ENCODE measurements around the gene SLC38A8.

The SLC38A8 gene

GRCh38 chr16:84067640-84068039, 25.0 kb upstream of the SLC38A8 start:
- Histone ChIP-seq H3K36me3 (ENCODE audit: insufficient read depth, low read length) (peaks cover 55% of the 10 kb centered on the region), H3K9me3 (replicated peaks; ENCODE audit: low read length) (no peaks in the 10 kb centered on the region), H3K27me3 (ENCODE audit: control insufficient read depth, insufficient read depth, low read length) (no peaks in the 10 kb centered on the region), H3K4me2 (ENCODE audit: low read length) (no peak overlapping the region), H3K4me1 (ENCODE audit: control insufficient read depth, insufficient read depth, low read length) (peaks cover 4% of the 10 kb centered on the region), H3K4me3 (ENCODE audit: low read length) (no peak overlapping the region), H3K9ac (ENCODE audit: low read depth, low read length) (no peak overlapping the region)

- H3K4me3 ChIP-seq (ENCODE audit: low read length): no peak overlapping the region
- peaks cover 4% of the 10 kb centered on the region for H3K4me1 ChIP-seq (ENCODE audit: control insufficient read depth, insufficient read depth, low read length)
- H3K27me3 ChIP-seq (ENCODE audit: control insufficient read depth, insufficient read depth, low read length): no peaks in the 10 kb centered on the region
- no peaks in the 10 kb centered on the region for H3K9me3 ChIP-seq (replicated peaks; ENCODE audit: low read length)
- H3K4me2 ChIP-seq (ENCODE audit: low read length): no peak overlapping the region
- peaks cover 67% of the 10 kb centered on the region for H3K36me3 ChIP-seq (ENCODE audit: insufficient read depth, low read length)
- H3K9ac ChIP-seq (ENCODE audit: low read depth, low read length): no peak overlapping the region
Observed at GRCh38 chr16:84065536-84066132, 23.0 kb upstream of the SLC38A8 start.

DNA sequence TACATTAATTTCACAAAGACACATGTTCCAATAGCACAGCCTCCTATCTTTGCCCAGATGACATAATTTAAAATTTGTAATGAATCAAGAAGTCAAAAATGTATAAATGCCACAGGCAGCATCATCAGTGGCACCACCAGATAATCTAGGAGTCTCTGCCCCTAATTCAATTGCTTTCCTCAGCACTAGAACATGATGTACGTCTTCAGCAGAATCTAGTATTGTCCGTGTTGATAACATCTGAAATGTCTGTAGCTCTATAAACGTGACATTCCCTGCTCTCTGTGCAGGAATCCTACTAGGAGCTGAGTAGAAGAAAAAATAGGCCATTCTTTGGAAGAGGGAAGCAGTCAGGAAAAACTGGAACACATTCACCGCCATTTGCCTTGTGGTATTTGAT, 21.4 kb upstream of the SLC38A8 start:
- Histone ChIP-seq H3K27me3 (ENCODE audit: control insufficient read depth, insufficient read depth, low read length) (no peaks in the 10 kb centered on the region), H3K4me3 (ENCODE audit: low read length) (no peak overlapping the region), H3K4me2 (ENCODE audit: low read length) (no peak overlapping the region), H3K9ac (ENCODE audit: low read depth, low read length) (no peak overlapping the region), H3K9me3 (replicated peaks; ENCODE audit: low read length) (no peaks in the 10 kb centered on the region), H3K4me1 (ENCODE audit: control insufficient read depth, insufficient read depth, low read length) (peaks cover 4% of the 10 kb centered on the region), H3K36me3 (ENCODE audit: insufficient read depth, low read length) (peaks cover 65% of the 10 kb centered on the region)

GRCh38 chr16:84062734-84063640, 20.4 kb upstream of the SLC38A8 start:
- H3K4me1 ChIP-seq (ENCODE audit: control insufficient read depth, insufficient read depth, low read length): peaks cover 4% of the 10 kb centered on the region
- H3K27me3 ChIP-seq (ENCODE audit: control insufficient read depth, insufficient read depth, low read length): no peaks in the 10 kb centered on the region
- no peak overlapping the region for H3K4me3 ChIP-seq (ENCODE audit: low read length)
- no peak overlapping the region for H3K9ac ChIP-seq (ENCODE audit: low read depth, low read length)
- H3K4me2 ChIP-seq (ENCODE audit: low read length): no peak overlapping the region
- H3K9me3 ChIP-seq (replicated peaks; ENCODE audit: low read length): no peaks in the 10 kb centered on the region
- peaks cover 63% of the 10 kb centered on the region for H3K36me3 ChIP-seq (ENCODE audit: insufficient read depth, low read length)

DNA sequence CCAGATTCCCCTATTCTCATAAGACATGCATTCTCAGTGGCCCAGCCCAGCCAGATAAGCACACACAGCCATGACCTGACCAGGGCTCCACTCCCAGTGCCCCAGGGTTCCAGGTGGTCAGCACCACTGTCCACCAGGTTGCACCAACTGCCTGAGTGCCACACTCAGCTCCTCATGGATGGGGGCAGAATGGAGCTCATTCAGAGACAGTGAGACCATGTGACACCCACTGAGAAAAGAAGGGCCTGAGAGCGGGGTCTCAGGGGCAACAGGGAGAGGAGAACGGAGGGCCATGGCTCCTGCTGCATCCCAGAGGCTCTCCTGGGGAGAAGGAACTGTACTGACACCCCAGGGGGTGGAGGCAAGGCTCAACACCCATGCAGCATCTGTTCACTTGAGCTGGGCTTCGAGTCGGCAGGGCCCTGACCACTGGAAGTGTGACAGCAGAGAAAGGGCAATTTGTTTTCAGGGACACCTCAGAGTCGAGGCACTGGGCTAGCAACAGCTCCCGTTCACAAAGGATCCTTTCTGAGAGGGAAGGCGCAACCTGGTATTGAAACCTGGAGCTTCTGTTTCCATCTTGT, 18.7 kb upstream of the SLC38A8 start:
- peaks cover 4% of the 10 kb centered on the region for H3K4me1 ChIP-seq (ENCODE audit: control insufficient read depth, insufficient read depth, low read length)
- no peak overlapping the region for H3K9ac ChIP-seq (ENCODE audit: low read depth, low read length)
- no peaks in the 10 kb centered on the region for H3K27me3 ChIP-seq (ENCODE audit: control insufficient read depth, insufficient read depth, low read length)
- H3K36me3 ChIP-seq (ENCODE audit: insufficient read depth, low read length): peaks cover 67% of the 10 kb centered on the region
- no peak overlapping the region for H3K4me3 ChIP-seq (ENCODE audit: low read length)
- no peaks in the 10 kb centered on the region for H3K9me3 ChIP-seq (replicated peaks; ENCODE audit: low read length)
- no peak overlapping the region for H3K4me2 ChIP-seq (ENCODE audit: low read length)

DNA sequence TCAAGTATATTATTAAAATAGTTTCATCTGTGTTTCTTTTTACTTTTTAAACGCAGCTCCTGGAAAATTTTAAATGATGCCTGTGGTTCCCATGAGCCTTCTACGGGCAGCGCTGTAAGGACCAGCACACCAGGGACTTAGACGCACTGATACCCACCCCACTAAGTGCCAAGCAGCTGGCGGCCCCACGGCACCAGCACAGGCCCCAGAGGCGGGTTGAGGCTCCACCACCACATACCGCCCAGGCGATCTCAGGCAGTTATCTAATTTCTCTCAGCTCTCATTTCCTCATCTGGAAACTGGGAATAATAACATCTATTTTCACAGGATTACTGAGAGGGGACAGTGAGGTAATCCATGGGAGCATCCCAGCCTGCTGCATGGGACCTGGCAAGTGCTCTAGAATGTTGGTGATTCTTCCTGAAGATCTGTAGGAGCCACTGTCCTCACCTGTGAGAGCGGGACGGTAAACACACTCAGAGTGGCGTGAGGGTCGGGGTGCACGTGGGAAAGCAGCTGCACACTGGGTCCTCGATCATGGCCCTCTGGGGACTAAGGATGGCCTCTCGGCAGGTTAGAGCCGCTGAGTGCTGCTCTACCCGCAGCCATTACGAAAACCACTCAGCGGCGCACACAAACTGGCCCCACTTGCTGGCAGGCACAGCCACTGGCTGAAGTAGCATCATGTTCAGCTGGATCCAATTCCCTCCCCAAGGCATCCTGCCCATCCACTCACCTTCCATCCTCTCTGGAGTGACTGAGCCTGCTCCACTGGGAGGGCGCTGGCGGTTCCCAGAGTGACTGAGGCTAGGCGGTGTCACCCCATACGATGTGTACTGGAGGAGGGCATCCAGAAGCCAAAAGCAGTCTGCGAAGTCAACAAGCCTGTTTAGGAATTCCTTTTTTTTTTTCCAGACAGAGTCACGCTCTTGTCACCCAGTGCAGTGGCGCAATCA, 17.6 kb upstream of the SLC38A8 start:
- no peak overlapping the region for H3K9ac ChIP-seq (ENCODE audit: low read depth, low read length)
- peaks cover 74% of the 10 kb centered on the region for H3K36me3 ChIP-seq (ENCODE audit: insufficient read depth, low read length)
- peaks cover 4% of the 10 kb centered on the region for H3K4me1 ChIP-seq (ENCODE audit: control insufficient read depth, insufficient read depth, low read length)
- no peaks in the 10 kb centered on the region for H3K27me3 ChIP-seq (ENCODE audit: control insufficient read depth, insufficient read depth, low read length)
- no peak overlapping the region for H3K4me3 ChIP-seq (ENCODE audit: low read length)
- no peaks in the 10 kb centered on the region for H3K9me3 ChIP-seq (replicated peaks; ENCODE audit: low read length)
- H3K4me2 ChIP-seq (ENCODE audit: low read length): no peak overlapping the region

DNA sequence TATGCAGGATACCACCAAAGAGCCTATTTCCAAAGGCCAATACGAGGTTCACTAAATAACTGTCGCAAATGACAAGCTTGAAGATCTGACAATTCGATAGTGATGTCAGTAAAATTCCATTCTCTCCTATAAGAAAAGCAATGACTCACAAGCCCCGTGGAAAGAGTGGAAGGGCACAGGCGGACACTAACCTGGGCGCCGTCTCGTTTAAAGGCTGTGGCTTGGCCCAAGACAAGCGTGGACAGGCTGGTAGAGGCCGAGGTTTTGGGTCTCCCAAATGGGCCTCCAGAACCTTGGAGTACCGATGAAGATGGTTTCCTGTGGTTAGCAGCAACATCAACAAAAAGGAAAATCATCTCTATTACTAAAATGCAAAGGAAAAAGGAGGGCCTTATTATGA, 16.5 kb upstream of the SLC38A8 start:
- no peak overlapping the region for H3K4me3 ChIP-seq (ENCODE audit: low read length)
- no peaks in the 10 kb centered on the region for H3K9me3 ChIP-seq (replicated peaks; ENCODE audit: low read length)
- H3K27me3 ChIP-seq (ENCODE audit: control insufficient read depth, insufficient read depth, low read length): no peaks in the 10 kb centered on the region
- no peak overlapping the region for H3K9ac ChIP-seq (ENCODE audit: low read depth, low read length)
- peaks cover 4% of the 10 kb centered on the region for H3K4me1 ChIP-seq (ENCODE audit: control insufficient read depth, insufficient read depth, low read length)
- H3K4me2 ChIP-seq (ENCODE audit: low read length): no peak overlapping the region
- H3K36me3 ChIP-seq (ENCODE audit: insufficient read depth, low read length): peaks cover 84% of the 10 kb centered on the region

DNA sequence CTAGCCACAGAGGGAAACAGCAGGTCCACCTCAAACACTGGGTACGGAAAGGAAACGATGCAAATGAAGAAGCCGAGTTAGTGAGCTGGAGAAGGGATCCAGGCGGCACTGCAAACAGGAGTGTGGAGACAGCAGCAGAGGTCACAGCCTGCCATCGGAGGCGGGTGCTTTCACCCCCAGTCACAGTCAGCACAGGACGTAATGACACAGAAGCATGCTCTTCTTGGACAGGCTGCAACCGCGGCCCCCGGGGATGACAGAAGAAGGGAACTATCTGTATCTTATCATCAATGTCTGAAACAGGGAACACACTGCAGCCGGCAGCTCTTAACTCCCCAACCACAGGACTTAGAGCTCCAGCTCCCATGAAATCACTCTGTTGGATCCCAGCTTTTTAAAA, 16.1 kb upstream of the SLC38A8 start:
- peaks cover 82% of the 10 kb centered on the region for H3K36me3 ChIP-seq (ENCODE audit: insufficient read depth, low read length)
- no peaks in the 10 kb centered on the region for H3K27me3 ChIP-seq (ENCODE audit: control insufficient read depth, insufficient read depth, low read length)
- no peak overlapping the region for H3K4me3 ChIP-seq (ENCODE audit: low read length)
- H3K9ac ChIP-seq (ENCODE audit: low read depth, low read length): no peak overlapping the region
- H3K4me1 ChIP-seq (ENCODE audit: control insufficient read depth, insufficient read depth, low read length): peaks cover 4% of the 10 kb centered on the region
- no peaks in the 10 kb centered on the region for H3K9me3 ChIP-seq (replicated peaks; ENCODE audit: low read length)
- no peak overlapping the region for H3K4me2 ChIP-seq (ENCODE audit: low read length)

- Histone ChIP-seq H3K4me2 (ENCODE audit: low read length) (no peak overlapping the region), H3K4me1 (ENCODE audit: control insufficient read depth, insufficient read depth, low read length) (peaks cover 4% of the 10 kb centered on the region), H3K9me3 (replicated peaks; ENCODE audit: low read length) (no peaks in the 10 kb centered on the region), H3K4me3 (ENCODE audit: low read length) (no peak overlapping the region), H3K36me3 (ENCODE audit: insufficient read depth, low read length) (peaks cover 82% of the 10 kb centered on the region), H3K27me3 (ENCODE audit: control insufficient read depth, insufficient read depth, low read length) (no peaks in the 10 kb centered on the region), H3K9ac (ENCODE audit: low read depth, low read length) (no peak overlapping the region)
Observed at GRCh38 chr16:84058211-84058610, 15.6 kb upstream of the SLC38A8 start.

DNA sequence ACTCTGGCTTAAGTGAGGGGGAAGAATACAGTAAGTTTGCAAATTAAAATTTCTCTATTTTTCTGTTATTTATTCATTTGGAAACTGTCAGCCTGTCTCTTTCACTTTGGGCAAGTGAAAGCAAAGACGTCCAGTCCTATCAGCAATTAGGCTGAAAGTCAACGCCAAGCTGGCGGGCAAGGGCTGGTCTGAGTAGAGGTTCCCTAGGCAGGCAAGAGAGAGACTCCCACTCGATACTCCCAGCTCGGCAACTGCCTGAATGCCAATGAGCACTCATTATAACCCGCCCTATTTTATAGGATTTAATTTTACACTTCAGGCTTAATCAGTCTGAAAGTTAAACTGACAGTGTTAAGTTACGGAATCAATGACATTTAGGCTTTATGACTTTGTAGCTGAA, 14.3 kb upstream of the SLC38A8 start:
- no peak overlapping the region for H3K4me3 ChIP-seq (ENCODE audit: low read length)
- no peaks in the 10 kb centered on the region for H3K27me3 ChIP-seq (ENCODE audit: control insufficient read depth, insufficient read depth, low read length)
- H3K9me3 ChIP-seq (replicated peaks; ENCODE audit: low read length): no peaks in the 10 kb centered on the region
- no peak overlapping the region for H3K9ac ChIP-seq (ENCODE audit: low read depth, low read length)
- no peak overlapping the region for H3K4me2 ChIP-seq (ENCODE audit: low read length)
- peaks cover 83% of the 10 kb centered on the region for H3K36me3 ChIP-seq (ENCODE audit: insufficient read depth, low read length)
- H3K4me1 ChIP-seq (ENCODE audit: control insufficient read depth, insufficient read depth, low read length): no peaks in the 10 kb centered on the region

All from skeletal muscle satellite cell (primary cell).